Cerebellar nuclear complex (tissue), 1 donor: ENCODE results near the gene DCDC2.
"Not testable (repeated sequence)": the region's sequence is repeated elsewhere in the genome, so short reads cannot be mapped to it uniquely, and the experiment has no call there.

ENCODE experiments used
- DNase-seq, 2 experiments: peaks; one replicate each; lab custom pipeline; 2025; lab: John Stamatoyannopoulos, UW

The DCDC2 gene

GRCh38 chr6:24147511-24148153 lies 210.2 kb downstream of the DCDC2 start:
- DNase-seq = no peak

- no peak for DNase-seq
Observed at GRCh38 chr6:24146871-24147270, 211.0 kb downstream of the DCDC2 start.

- no peak for DNase-seq
Observed at GRCh38 chr6:24145690-24146131, 212.1 kb downstream of the DCDC2 start.

GRCh38 chr6:24142733-24143132 lies 215.1 kb downstream of the DCDC2 start:
- not testable (repeated sequence) for DNase-seq

- no peak for DNase-seq
Observed at GRCh38 chr6:24140591-24140990, 217.3 kb downstream of the DCDC2 start.

- DNase-seq = no peak
Observed at GRCh38 chr6:24139639-24140038, 218.2 kb downstream of the DCDC2 start.

- DNase-seq = no peak
Observed at GRCh38 chr6:24139080-24139479, 218.8 kb downstream of the DCDC2 start.

- no peak for DNase-seq
Observed at GRCh38 chr6:24131751-24132150, 226.1 kb downstream of the DCDC2 start.

- DNase-seq = no peak
Observed at GRCh38 chr6:24127316-24127715, 230.5 kb downstream of the DCDC2 start.

GRCh38 chr6:24126586-24127192 lies 231.2 kb downstream of the DCDC2 start:
- no peak for DNase-seq

- peak; percentile 23 to 24 for DNase-seq
Observed at GRCh38 chr6:24125980-24126379, 231.9 kb downstream of the DCDC2 start, which contains the start of gene NRSN1. Gene NRSN1 (plus strand): TSS chr6:24126215. CDS start chr6:24134328, 8,113 bp downstream.

- DNase-seq = no peak
Observed at GRCh38 chr6:24122139-24122538, 235.7 kb downstream of the DCDC2 start.
